Aorta (tissue), 5 donors: Measurements from ENCODE around the gene TNS1. TPM values are rescaled to one million over a fixed set of nuclear protein-coding genes. Genes with fewer than 3 reads are reported as not detected.
"Not testable (repeated sequence)": the region's sequence is repeated elsewhere in the genome, so short reads cannot be mapped to it uniquely, and the experiment has no call there.

Experiments
- ATAC-seq: fragments of 200-7000 bp; cut with Tn5 transposase; one replicate; pipeline ENCODE4 v1.9.1; 2022; ENCODE audit warnings: moderate library complexity; ENCODE audit not compliant: low FRiP score
- DNase-seq, 2 donors: peaks; one replicate each; pipeline ENCODE4 v3.0.0-alpha.2; 2020
- H3K27ac ChIP-seq, 2 donors: one replicate each; pipeline ENCODE4 v1.5.1; 2013; ENCODE audit warnings: low read length in 2 of 2, mild to moderate bottlenecking in 2 of 2, moderate library complexity in 2 of 2, control low read depth in 1 of 2, inconsistent platforms in 1 of 2, low read depth in 1 of 2
- H3K27me3 ChIP-seq, 2 donors: one replicate each; pipeline ENCODE4 v1.6.1; 2013; ENCODE audit warnings: control low read depth in 1 of 2, low read length in 1 of 2, mild to moderate bottlenecking in 1 of 2, moderate library complexity in 1 of 2; ENCODE audit not compliant: insufficient read depth in 2 of 2, control insufficient read depth in 1 of 2
- H3K36me3 ChIP-seq, 2 donors: one replicate each; pipeline ENCODE4 v1.6.1; 2013; ENCODE audit warnings: control low read depth in 1 of 2, low read length in 1 of 2, mild to moderate bottlenecking in 1 of 2; ENCODE audit not compliant: insufficient read depth in 2 of 2, control insufficient read depth in 1 of 2
- H3K4me1 ChIP-seq, 2 donors: one replicate each; pipeline ENCODE4 v1.6.1; 2013; ENCODE audit warnings: low read length in 2 of 2, control low read depth in 1 of 2, mild to moderate bottlenecking in 1 of 2, moderate library complexity in 1 of 2; ENCODE audit not compliant: insufficient read depth in 2 of 2, control insufficient read depth in 1 of 2
- H3K4me3 ChIP-seq, 2 donors: one replicate each; pipeline ENCODE4 v1.5.1; 2013; ENCODE audit warnings: low read length in 2 of 2, control low read depth in 1 of 2, mild to moderate bottlenecking in 1 of 2
- H3K9me3 ChIP-seq: one replicate; pipeline ENCODE4 v1.6.1; 2013; ENCODE audit warnings: mild to moderate bottlenecking, low read length; ENCODE audit not compliant: control insufficient read depth
- WGBS, 2 donors: extraction: QIAGEN DNeasy Blood & Tissue Kit; methylation state at CpG; one replicate each; pipeline ENCODE4 v1.1.7; 2013; 5-methylcytosine and 5-hydroxymethylcytosine counted together
- intact Hi-C, 2 donors: fragments of 100-400 bp; cut with DNase I; formaldehyde crosslinking; loops; one replicate each; pipeline versions ENCODE4 v1.14.2 to v1.15.0; 2022
- polyA plus RNA-seq, 2 donors: library from polyadenylated mRNA; stranded (reverse); fragments of 200-250 nt; gene quantifications; one replicate each; pipeline ENCODE4 v1.2.3, GENCODE V29; 2013
- total RNA-seq, 2 donors: library from RNA; stranded (reverse); fragmentation: NEBNext Ultra II Directional; extraction: Animal tissue kit (Norgen Biotek cat#: 25700); gene quantifications; one replicate each; pipeline ENCODE4 v1.2.1, GENCODE V29; 2021
- donor health status: healthy with polysubstance abuse.
- donor health status: Bipolar disorder and iron deficiency.
- donor health status: DM: no; HTN: no; CAD: no.
- donor health status: DM: no; HTN: no; CAD: no.
- donor health status: DM: yes; HTN: yes; CAD: no.

Gene TNS1
- total and polyA plus RNA-seq, 4 donors = 303 to 1,949 (median 930) TPM

- DNase-seq (peak; percentile 90 to 95), ATAC-seq (peak; percentile 73)
- H3K36me3 ChIP-seq = no peaks in the 10 kb centered on the region
- 34 to 39% methylated on average over 14 to 15 of the region's 15 CpGs for WGBS, 2 donors
- no peaks in the 10 kb centered on the region for H3K9me3 ChIP-seq
- no peak overlapping the region for H3K4me3 ChIP-seq
- intact Hi-C loops = loop anchor here (2.0 to 10.0 kb wide), 5 partner anchors 98 to 276 kb away; partner anchors contain the start of gene RUFY4 (in 1 of the 2)
- H3K27ac ChIP-seq = peak overlapping the region in 1 of 2 donors; percentile 16
- H3K27me3 ChIP-seq = no peaks in the 10 kb centered on the region
- H3K4me1 ChIP-seq = no peaks in the 10 kb centered on the region
These were observed 213.6 kb downstream of the TNS1 start for GRCh38 chr2:217789003-217789735.

- no peak for ATAC-seq
- DNase-seq = no peak
- WGBS, 2 donors = 92 to 95% methylated on average over 7 of the region's 7 CpGs
- H3K4me3 ChIP-seq = no peak overlapping the region
- no peaks in the 10 kb centered on the region for H3K4me1 ChIP-seq
- H3K9me3 ChIP-seq = no peaks in the 10 kb centered on the region
- no peaks in the 10 kb centered on the region for H3K27me3 ChIP-seq
- H3K36me3 ChIP-seq = no peaks in the 10 kb centered on the region
- no peak overlapping the region for H3K27ac ChIP-seq
- intact Hi-C loops = loop anchor here (2.0 to 10.0 kb wide), 5 partner anchors 99 to 276 kb away; partner anchors contain the start of gene RUFY4 (in 1 of the 2)
These were observed 214.2 kb downstream of the TNS1 start for GRCh38 chr2:217788669-217789002.

- H3K4me1 ChIP-seq = no peaks in the 10 kb centered on the region
- no peak for ATAC-seq
- no peak overlapping the region for H3K4me3 ChIP-seq
- no peaks in the 10 kb centered on the region for H3K36me3 ChIP-seq
- no peaks in the 10 kb centered on the region for H3K9me3 ChIP-seq
- WGBS, 2 donors = 97 to 98% methylated on average over 34 to 37 of the region's 37 CpGs
- H3K27me3 ChIP-seq = no peaks in the 10 kb centered on the region
- DNase-seq = no peak
- intact Hi-C loops = loop anchor here (5.0 to 10.0 kb wide), 4 partner anchors 100 to 277 kb away; partner anchors contain the start of gene RUFY4 (in 1 of the 2)
- no peak overlapping the region for H3K27ac ChIP-seq
These were observed 215.5 kb downstream of the TNS1 start for GRCh38 chr2:217787160-217787877.

GRCh38 chr2:217786560-217786959 is 216.2 kb downstream of the TNS1 start:
- WGBS, 2 donors = 82 to 97% methylated on average over 5 of the region's 5 CpGs
- not testable (repeated sequence) for H3K36me3 ChIP-seq, H3K27me3 ChIP-seq, DNase-seq, H3K27ac ChIP-seq, H3K9me3 ChIP-seq, H3K4me1 ChIP-seq, H3K4me3 ChIP-seq, ATAC-seq
- intact Hi-C loops = loop anchor here (5.0 to 10.0 kb wide), 4 partner anchors 101 to 278 kb away; partner anchors contain the start of gene RUFY4 (in 1 of the 2)

GRCh38 chr2:217785544-217786045 is 217.2 kb downstream of the TNS1 start:
- no peak overlapping the region for H3K27ac ChIP-seq

GRCh38 chr2:217784996-217785543 is 217.7 kb downstream of the TNS1 start:
- no peak overlapping the region for H3K4me3 ChIP-seq
- no peaks in the 10 kb centered on the region for H3K27me3 ChIP-seq
- no peak overlapping the region for H3K27ac ChIP-seq
- DNase-seq = no peak
- H3K9me3 ChIP-seq = no peaks in the 10 kb centered on the region
- intact Hi-C loops = loop anchor here (5.0 to 10.0 kb wide), 4 partner anchors 102 to 280 kb away; partner anchors contain the start of gene RUFY4 (in 1 of the 2)
- no peaks in the 10 kb centered on the region for H3K4me1 ChIP-seq
- H3K36me3 ChIP-seq = no peaks in the 10 kb centered on the region
- ATAC-seq = peak; percentile 3
- 70 to 71% methylated on average over 14 of the region's 14 CpGs for WGBS, 2 donors

More at GRCh38 chr2:217785544-217786045, 217.2 kb downstream of the TNS1 start:
- ATAC-seq (peak; percentile 90), DNase-seq (peak; percentile 85 to 93)
- WGBS, 2 donors = 15 to 16% methylated on average over 10 of the region's 10 CpGs
- H3K9me3 ChIP-seq = no peaks in the 10 kb centered on the region
- no peaks in the 10 kb centered on the region for H3K27me3 ChIP-seq
- H3K4me1 ChIP-seq = no peaks in the 10 kb centered on the region
- H3K36me3 ChIP-seq = no peaks in the 10 kb centered on the region
- H3K4me3 ChIP-seq = no peak overlapping the region
- intact Hi-C loops = loop anchor here (5.0 to 10.0 kb wide), 4 partner anchors 102 to 279 kb away; partner anchors contain the start of gene RUFY4 (in 1 of the 2)

- DNase-seq (no peak), ATAC-seq (no peak)
- H3K4me3 ChIP-seq = no peak overlapping the region
- H3K36me3 ChIP-seq = no peaks in the 10 kb centered on the region
- intact Hi-C loops = loop anchor here in 1 of 2 donors (10.0 kb wide), 1 partner anchor 282 kb away; the partner anchor contains the start of gene RUFY4
- no peaks in the 10 kb centered on the region for H3K4me1 ChIP-seq
- H3K9me3 ChIP-seq = no peaks in the 10 kb centered on the region
- no peaks in the 10 kb centered on the region for H3K27me3 ChIP-seq
- no peak overlapping the region for H3K27ac ChIP-seq
These were observed 219.6 kb downstream of the TNS1 start for GRCh38 chr2:217783243-217783642.

- Histone ChIP-seq H3K27me3 (no peaks in the 10 kb centered on the region), H3K27ac (no peak overlapping the region), H3K4me1 (peaks cover 0 to 5% of the 10 kb centered on the region in 2 donors), H3K36me3 (peaks cover 0 to 4% of the 10 kb centered on the region in 2 donors), H3K4me3 (no peak overlapping the region), H3K9me3 (no peaks in the 10 kb centered on the region)
- DNase-seq = no peak
- no peak for ATAC-seq
- intact Hi-C loops = no loop called here
These were observed 224.9 kb downstream of the TNS1 start for GRCh38 chr2:217777906-217778305.
